ENCODE results near the gene KIAA0232. TPM values are rescaled to one million over a fixed set of nuclear protein-coding genes. Genes with fewer than 3 reads are reported as not detected.
"Not testable (repeated sequence)": the region's sequence is repeated elsewhere in the genome, so short reads cannot be mapped to it uniquely, and the experiment has no call there.

Gene KIAA0232
- total RNA-seq, 1 donor from 2014 or later: 40.1 TPM

DNA sequence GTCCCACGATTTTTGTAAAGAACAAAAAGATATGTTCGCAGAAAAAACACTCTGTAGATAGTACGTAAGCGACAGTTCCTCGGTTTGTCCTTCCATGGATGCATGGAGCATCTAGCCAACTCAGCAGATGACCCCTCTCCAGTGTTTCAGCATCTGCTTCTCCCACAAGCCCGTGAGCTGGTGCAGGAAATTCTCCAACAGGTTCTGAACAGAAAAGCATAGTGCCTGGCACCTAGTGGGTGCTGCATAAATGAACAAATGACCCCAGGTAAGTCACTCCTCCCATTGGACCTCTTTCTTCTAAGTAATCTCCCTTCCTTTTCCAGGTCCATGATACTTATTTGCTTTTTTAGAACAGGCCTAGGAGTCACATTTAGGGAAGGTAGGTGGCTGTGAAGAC, 966 bp upstream of the KIAA0232 start:
- peaks cover 6% of the 10 kb centered on the region for H3K27me3 Mint-ChIP-seq (ENCODE audit: low read depth)
- H3K36me3 Mint-ChIP-seq (ENCODE audit: low read depth): no peaks in the 10 kb centered on the region
- H3K27ac Mint-ChIP-seq (ENCODE audit: unreplicated experiment): no peak overlapping the region
- H3K9me3 Mint-ChIP-seq: no peaks in the 10 kb centered on the region
- peaks cover 70% of the 10 kb centered on the region for H3K4me1 Mint-ChIP-seq
- H3K4me3 Mint-ChIP-seq: peak overlapping the region; percentile 83
- DNase-seq (ENCODE audit: low read depth, low spot score): no peak
- TF ChIP-seq, protein P1, sequence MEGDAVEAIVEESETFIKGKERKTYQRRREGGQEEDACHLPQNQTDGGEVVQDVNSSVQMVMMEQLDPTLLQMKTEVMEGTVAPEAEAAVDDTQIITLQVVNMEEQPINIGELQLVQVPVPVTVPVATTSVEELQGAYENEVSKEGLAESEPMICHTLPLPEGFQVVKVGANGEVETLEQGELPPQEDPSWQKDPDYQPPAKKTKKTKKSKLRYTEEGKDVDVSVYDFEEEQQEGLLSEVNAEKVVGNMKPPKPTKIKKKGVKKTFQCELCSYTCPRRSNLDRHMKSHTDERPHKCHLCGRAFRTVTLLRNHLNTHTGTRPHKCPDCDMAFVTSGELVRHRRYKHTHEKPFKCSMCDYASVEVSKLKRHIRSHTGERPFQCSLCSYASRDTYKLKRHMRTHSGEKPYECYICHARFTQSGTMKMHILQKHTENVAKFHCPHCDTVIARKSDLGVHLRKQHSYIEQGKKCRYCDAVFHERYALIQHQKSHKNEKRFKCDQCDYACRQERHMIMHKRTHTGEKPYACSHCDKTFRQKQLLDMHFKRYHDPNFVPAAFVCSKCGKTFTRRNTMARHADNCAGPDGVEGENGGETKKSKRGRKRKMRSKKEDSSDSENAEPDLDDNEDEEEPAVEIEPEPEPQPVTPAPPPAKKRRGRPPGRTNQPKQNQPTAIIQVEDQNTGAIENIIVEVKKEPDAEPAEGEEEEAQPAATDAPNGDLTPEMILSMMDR (conservative IDR thresholded peaks at IDR 0.05): no peak

DNA sequence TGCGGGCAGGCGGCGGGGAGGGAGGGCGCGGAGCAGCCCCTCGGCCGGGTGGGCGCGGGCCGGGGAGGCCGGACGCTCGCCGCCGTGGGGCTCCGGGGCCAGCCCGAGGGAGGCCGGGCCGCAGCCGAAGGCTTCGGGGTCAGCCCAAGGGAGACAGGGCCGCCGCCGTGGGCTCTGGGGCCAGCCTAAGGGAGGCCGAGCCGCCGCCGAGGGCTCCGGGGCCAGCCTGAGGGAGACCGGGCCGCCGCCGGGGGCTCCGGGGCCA, 251 bp downstream of the KIAA0232 start:
- Mint-ChIP-seq H3K4me3 (no peak overlapping the region), H3K4me1 (peaks cover 65% of the 10 kb centered on the region), H3K27ac (ENCODE audit: unreplicated experiment) (no peak overlapping the region), H3K36me3 (ENCODE audit: low read depth) (no peaks in the 10 kb centered on the region), H3K9me3 (no peaks in the 10 kb centered on the region), H3K27me3 (ENCODE audit: low read depth) (peaks cover 6% of the 10 kb centered on the region)
- no peak for DNase-seq (ENCODE audit: low read depth, low spot score)
- TF ChIP-seq, protein P1 (conservative IDR thresholded peaks at IDR 0.05): no peak

DNA sequence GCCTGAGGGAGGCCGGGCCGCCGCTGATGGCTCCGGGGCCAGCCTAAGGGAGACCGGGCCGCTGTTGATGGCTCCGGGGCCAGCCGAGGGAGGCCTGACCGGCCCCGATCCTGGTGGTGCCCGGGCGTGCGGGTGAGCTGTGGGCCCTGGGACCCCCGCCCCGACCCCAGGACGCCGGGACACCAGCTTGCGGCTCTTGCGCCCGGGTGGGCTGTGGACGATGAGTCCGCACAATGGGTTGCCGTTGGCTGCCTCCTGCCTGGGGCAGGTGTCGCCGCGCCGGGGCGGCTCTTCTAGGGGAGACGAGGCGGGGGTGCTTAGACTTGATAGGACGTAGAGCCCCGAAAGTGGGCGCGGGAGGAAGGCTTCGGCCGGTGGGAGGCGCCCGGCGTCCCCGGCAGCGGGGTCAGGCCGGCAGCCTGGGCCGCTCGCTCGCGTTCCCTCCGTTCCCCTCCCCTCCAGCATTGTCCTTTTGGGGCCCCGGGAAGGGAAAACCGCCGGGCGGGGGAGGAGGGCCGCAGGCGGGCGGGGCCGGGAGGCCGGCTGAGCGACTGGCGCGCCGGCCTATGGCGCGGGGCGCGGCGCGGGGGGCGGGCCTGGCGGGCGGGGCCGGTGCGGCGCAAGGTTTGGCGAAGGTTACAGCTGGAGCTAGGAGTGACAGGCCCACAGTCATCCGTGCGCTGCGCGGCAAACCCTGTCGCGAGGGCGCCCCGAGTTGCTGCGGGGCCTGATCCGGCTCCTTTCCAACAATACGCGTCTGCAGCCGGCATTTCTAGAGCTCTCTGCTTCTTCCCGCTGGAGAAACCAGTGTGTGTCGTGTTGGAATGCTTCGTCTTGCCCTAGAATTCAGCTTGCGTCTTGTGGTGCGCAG, 819 bp downstream of the KIAA0232 start:
- Mint-ChIP-seq H3K27me3 (ENCODE audit: low read depth) (peaks cover 6% of the 10 kb centered on the region), H3K4me1 (peaks cover 63% of the 10 kb centered on the region), H3K27ac (ENCODE audit: unreplicated experiment) (peak overlapping the region; percentile 84), H3K4me3 (peak overlapping the region; percentile 89), H3K9me3 (no peaks in the 10 kb centered on the region), H3K36me3 (ENCODE audit: low read depth) (peaks cover 1% of the 10 kb centered on the region)
- TF ChIP-seq, protein P1 (conservative IDR thresholded peaks at IDR 0.05): no peak
- DNase-seq (ENCODE audit: low read depth, low spot score): peak; percentile 89

DNA sequence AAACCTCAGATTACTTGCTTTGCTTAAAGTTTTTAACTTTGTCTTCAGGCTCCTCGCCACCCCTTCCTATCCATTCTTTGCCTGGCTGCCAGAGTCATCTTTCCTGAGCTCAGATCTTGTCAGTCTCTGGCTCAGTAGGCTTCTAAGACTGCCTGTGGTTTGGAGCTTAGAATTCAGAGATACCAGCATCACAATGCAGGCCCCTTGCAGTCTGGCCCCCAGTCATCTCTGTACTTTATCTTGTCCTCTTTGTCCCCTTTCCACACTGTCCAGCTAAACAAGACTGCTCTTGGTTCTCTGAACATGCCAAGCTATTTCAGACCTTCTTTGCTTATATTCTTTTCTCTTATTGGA, 3.0 kb downstream of the KIAA0232 start:
- H3K4me3 Mint-ChIP-seq: peak overlapping the region; percentile 69
- peaks cover 44% of the 10 kb centered on the region for H3K4me1 Mint-ChIP-seq
- peaks cover 3% of the 10 kb centered on the region for H3K27me3 Mint-ChIP-seq (ENCODE audit: low read depth)
- H3K27ac Mint-ChIP-seq (ENCODE audit: unreplicated experiment): no peak overlapping the region
- no peak for DNase-seq (ENCODE audit: low read depth, low spot score)
- TF ChIP-seq, protein P1 (conservative IDR thresholded peaks at IDR 0.05): no peak
- H3K9me3 Mint-ChIP-seq: no peaks in the 10 kb centered on the region
- peaks cover 4% of the 10 kb centered on the region for H3K36me3 Mint-ChIP-seq (ENCODE audit: low read depth)

DNA sequence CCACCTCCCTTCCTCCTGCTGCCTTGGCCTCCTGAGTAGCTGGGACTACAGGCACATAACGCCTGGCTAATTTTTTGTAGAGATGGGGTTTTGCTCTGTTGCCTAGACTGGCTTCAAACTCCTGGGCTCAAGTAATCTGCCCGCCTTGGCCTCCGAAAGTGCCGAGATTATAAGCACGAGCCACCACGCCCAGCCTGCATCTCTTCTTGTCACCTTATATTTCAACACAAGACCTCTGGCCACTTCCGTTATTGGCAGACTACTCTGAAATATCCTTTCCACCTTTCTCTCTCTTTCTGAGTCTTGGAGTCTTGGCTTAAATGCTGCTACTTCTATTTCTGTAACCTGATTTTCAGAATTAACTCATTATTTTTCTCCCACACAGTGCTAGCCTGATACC, 5.6 kb downstream of the KIAA0232 start:
- TF ChIP-seq, protein P1 (conservative IDR thresholded peaks at IDR 0.05): no peak
- Mint-ChIP-seq H3K4me1 (peaks cover 43% of the 10 kb centered on the region), H3K27ac (ENCODE audit: unreplicated experiment) (no peak overlapping the region), H3K4me3 (peak overlapping the region; percentile 15), H3K36me3 (ENCODE audit: low read depth) (peaks cover 14% of the 10 kb centered on the region), H3K27me3 (ENCODE audit: low read depth) (no peaks in the 10 kb centered on the region), H3K9me3 (no peaks in the 10 kb centered on the region)
- DNase-seq (ENCODE audit: low read depth, low spot score): no peak

DNA sequence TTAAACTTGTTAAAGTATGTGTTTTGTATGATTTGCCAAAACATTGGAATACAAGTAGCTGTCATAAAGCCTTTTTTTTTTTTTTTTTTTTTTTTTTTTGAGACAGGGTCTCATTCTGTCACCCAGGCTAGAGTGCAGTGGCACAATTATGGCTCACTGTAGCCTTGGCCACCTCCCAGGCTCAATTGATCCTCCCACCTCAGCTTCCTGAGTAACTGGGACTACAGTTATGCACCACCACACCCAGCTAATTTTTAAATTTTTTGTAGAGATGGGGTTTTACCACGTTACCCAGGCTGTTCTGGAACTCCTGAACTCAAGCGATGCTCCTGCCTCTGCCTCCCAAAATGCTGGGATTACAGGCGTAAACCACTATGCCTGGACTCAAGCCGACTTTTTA, 8.7 kb downstream of the KIAA0232 start:
- H3K4me3 Mint-ChIP-seq; H3K27me3 Mint-ChIP-seq (ENCODE audit: low read depth): not testable (repeated sequence)
- H3K36me3 Mint-ChIP-seq (ENCODE audit: low read depth): peaks cover 26% of the 10 kb centered on the region

DNA sequence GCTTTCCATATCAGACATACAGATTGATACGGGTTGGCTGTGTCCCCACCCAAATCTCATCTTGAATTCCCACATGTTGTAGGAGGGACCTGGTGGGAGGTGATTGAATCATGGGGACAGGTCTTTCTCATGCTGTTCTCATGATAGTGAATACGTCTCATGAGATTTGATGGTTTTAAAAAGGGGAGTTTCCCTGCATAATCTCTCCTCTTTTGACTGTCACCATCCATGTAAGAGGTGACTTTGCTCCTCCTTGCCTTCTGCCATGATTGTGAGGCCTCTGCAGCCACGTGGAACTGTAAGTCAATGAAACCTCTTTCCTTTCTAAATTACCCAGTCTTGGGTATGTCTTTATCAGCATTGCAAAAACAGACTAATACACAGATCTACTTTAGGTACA, 9.3 kb downstream of the KIAA0232 start:
- H3K27ac Mint-ChIP-seq (ENCODE audit: unreplicated experiment); DNase-seq (ENCODE audit: low read depth, low spot score); H3K27me3 Mint-ChIP-seq (ENCODE audit: low read depth); H3K9me3 Mint-ChIP-seq; H3K4me3 Mint-ChIP-seq: not testable (repeated sequence)
- peaks cover 28% of the 10 kb centered on the region for H3K4me1 Mint-ChIP-seq
- H3K36me3 Mint-ChIP-seq (ENCODE audit: low read depth): peaks cover 26% of the 10 kb centered on the region

More for the DNA sequence above, 8.7 kb downstream of the KIAA0232 start:
- DNase-seq (ENCODE audit: low read depth, low spot score); H3K9me3 Mint-ChIP-seq; H3K27ac Mint-ChIP-seq (ENCODE audit: unreplicated experiment): not testable (repeated sequence)
- peaks cover 28% of the 10 kb centered on the region for H3K4me1 Mint-ChIP-seq

All from neural crest cell (in vitro differentiated cells).